HepG2 (cell line): Measurements from ENCODE around the gene GPC3. TPM values are rescaled to one million over a fixed set of nuclear protein-coding genes. Genes with fewer than 3 reads are reported as not detected.

Source experiments
- ETV5 ChIP-seq: IDR thresholded peaks from 2 replicates; pipeline ENCODE4 v1.6.1; 2018; ENCODE audit warnings: missing biosample characterization, missing genetic modification reagents, inconsistent platforms, borderline replicate concordance
- FOXO1 ChIP-seq: sonication (generic); formaldehyde crosslinking; IDR thresholded peaks from 2 replicates; pipeline ENCODE4 v1.4.0; 2020; ENCODE audit warnings: missing genetic modification reagents
- GPN1 ChIP-seq: sonication (generic); formaldehyde crosslinking; IDR thresholded peaks from 2 replicates; pipeline ENCODE4 v1.5.1; 2020; ENCODE audit warnings: missing genetic modification reagents, borderline replicate concordance
- HOXA3 ChIP-seq: sonication (generic); formaldehyde crosslinking; IDR thresholded peaks from 2 replicates; pipeline ENCODE4 v1.5.0; 2020; ENCODE audit warnings: missing genetic modification reagents
- KDM2A ChIP-seq: sonication (generic); formaldehyde crosslinking; IDR thresholded peaks from 2 replicates; pipeline ENCODE4 v1.4.0; 2020; ENCODE audit warnings: low read depth, missing genetic modification reagents, borderline replicate concordance
- MED8 ChIP-seq: sonication (generic); formaldehyde crosslinking; IDR thresholded peaks from 2 replicates; pipeline ENCODE4 v1.8.1; 2023; ENCODE audit warnings: mild to moderate bottlenecking, missing genetic modification reagents; ENCODE audit not compliant: insufficient replicate concordance
- NFIC ChIP-seq: IDR thresholded peaks from 2 replicates; pipeline ENCODE4 v1.6.1; 2012; ENCODE audit warnings: mild to moderate bottlenecking, low read length, inconsistent platforms
- NR2F6 ChIP-seq, 2 experiments: IDR thresholded peaks; 2 replicates each; pipeline ENCODE4 v1.6.1; 2016; ENCODE audit warnings: antibody characterized with exemption in 1 of 2, mild to moderate bottlenecking in 1 of 2
- SOX6 ChIP-seq, 2 experiments: fragments of 450-650 bp in 1 of 2; sonication (generic) in 1 of 2; formaldehyde crosslinking in 1 of 2; IDR thresholded peaks; 2 replicates each; pipeline versions ENCODE4 v1.4.0 to v1.6.1; 2017 to 2020; ENCODE audit warnings: antibody characterized with exemption in 1 of 2, mild to moderate bottlenecking in 1 of 2, missing genetic modification reagents in 1 of 2
- SP5 ChIP-seq: IDR thresholded peaks from 2 replicates; pipeline ENCODE4 v1.6.1; 2016; ENCODE audit warnings: low read depth, borderline replicate concordance
- ZNF766 ChIP-seq: sonication (generic); formaldehyde crosslinking; IDR thresholded peaks from 2 replicates; pipeline ENCODE4 v1.5.0; 2020; ENCODE audit warnings: missing genetic modification reagents, borderline replicate concordance
- polyA plus RNA-seq, 8 experiments: library from polyadenylated mRNA; depleted of rRNA in 3 of 8; stranded (reverse) in 7 of 8; unstranded in 1 of 8; fragments of >200 nt; fragmentation: Illumina TruSeq in 4 of 8; extraction: Trizol in 4 of 8; gene quantifications; 2 replicates each; pipeline versions ENCODE4 v1.2.1 to v1.2.3, GENCODE V29; 2011 to 2016; ENCODE audit warnings: low read depth in 4 of 8, missing spikeins in 1 of 8, mixed read lengths in 1 of 8; ENCODE audit not compliant: insufficient read depth in 1 of 8
- total RNA-seq, 5 experiments: library from RNA; depleted of rRNA; stranded (reverse); fragments of >200 nt; fragmentation: Illumina TruSeq; extraction: Trizol; gene quantifications; 2 replicates each; pipeline ENCODE4 v1.2.3, GENCODE V29; 2016; ENCODE audit warnings: low read depth in 1 of 5
- TF ChIP-seq, protein P1 (sequence below): IDR thresholded peaks from 2 replicates; pipeline ENCODE4 v1.6.1; 2016; ENCODE audit warnings: missing genetic modification reagents, missing compliant biosample characterization
- TF ChIP-seq, protein P2 (sequence below): sonication (generic); formaldehyde crosslinking; IDR thresholded peaks from 2 replicates; pipeline ENCODE4 v1.4.0; 2020; ENCODE audit warnings: missing genetic modification reagents; ENCODE audit errors: not compliant biosample characterization
- TF ChIP-seq, protein P3 (sequence below): IDR thresholded peaks from 2 replicates; pipeline ENCODE4 v1.6.1; 2012; ENCODE audit warnings: low read depth, low read length, improper control_type of control experiment

Gene GPC3
- total and polyA plus RNA-seq, 2 of the 13 experiments (the other 11 are each of a cell fraction or from before 2014, with no cell fraction given) = 1,799 to 3,263 TPM

DNA sequence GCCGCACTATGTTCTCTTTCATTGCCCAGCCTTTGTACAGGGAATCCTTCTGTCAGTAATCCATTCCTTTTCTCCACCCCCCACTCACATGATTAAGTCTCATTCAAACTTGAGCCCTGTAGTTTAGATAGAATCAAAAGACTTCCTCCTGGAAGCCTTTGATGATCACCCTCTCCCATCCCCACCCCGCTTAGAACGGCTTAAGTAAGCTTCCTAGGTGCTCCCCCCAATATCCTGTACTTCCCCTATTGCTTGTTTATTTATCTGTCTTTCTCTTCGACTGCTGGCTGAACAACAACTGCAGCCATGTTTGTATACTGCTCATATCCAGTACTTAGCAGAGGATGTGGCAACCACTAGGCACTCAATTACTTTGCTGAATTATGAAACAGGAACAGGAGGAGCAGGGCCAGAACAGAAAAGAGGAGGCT is 38.5 kb upstream of the GPC3 start (continued):
- TF ChIP-seq HOXA3 (CRISPR knock-in tag) = peak; percentile 59; the same call in 1 of the 2 replicates
- no peak for TF ChIP-seq GPN1 (CRISPR knock-in tag)
- TF ChIP-seq KDM2A = no peak
- TF ChIP-seq, protein P1, sequence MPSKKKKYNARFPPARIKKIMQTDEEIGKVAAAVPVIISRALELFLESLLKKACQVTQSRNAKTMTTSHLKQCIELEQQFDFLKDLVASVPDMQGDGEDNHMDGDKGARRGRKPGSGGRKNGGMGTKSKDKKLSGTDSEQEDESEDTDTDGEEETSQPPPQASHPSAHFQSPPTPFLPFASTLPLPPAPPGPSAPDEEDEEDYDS (CRISPR knock-in tag) = peak; percentile 54
- peak; percentile 84 for TF ChIP-seq FOXO1
- peak; percentile 94 for TF ChIP-seq ETV5 (CRISPR knock-in tag)
- TF ChIP-seq NR2F6 (IDR thresholded peaks at IDR 0.05) = peak; percentile 65; the same call in 1 of the 2 replicates
- TF ChIP-seq NR2F6 (CRISPR knock-in tag; IDR thresholded peaks at IDR 0.05) = peak; percentile 39; the same call in 1 of the 2 replicates
- TF ChIP-seq SP5 (CRISPR knock-in tag) = peak; percentile 79
- TF ChIP-seq, protein P2, sequence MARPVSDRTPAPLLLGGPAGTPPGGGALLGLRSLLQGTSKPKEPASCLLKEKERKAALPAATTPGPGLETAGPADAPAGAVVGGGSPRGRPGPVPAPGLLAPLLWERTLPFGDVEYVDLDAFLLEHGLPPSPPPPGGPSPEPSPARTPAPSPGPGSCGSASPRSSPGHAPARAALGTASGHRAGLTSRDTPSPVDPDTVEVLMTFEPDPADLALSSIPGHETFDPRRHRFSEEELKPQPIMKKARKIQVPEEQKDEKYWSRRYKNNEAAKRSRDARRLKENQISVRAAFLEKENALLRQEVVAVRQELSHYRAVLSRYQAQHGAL (CRISPR knock-in tag) = no peak
- TF ChIP-seq, protein P3, sequence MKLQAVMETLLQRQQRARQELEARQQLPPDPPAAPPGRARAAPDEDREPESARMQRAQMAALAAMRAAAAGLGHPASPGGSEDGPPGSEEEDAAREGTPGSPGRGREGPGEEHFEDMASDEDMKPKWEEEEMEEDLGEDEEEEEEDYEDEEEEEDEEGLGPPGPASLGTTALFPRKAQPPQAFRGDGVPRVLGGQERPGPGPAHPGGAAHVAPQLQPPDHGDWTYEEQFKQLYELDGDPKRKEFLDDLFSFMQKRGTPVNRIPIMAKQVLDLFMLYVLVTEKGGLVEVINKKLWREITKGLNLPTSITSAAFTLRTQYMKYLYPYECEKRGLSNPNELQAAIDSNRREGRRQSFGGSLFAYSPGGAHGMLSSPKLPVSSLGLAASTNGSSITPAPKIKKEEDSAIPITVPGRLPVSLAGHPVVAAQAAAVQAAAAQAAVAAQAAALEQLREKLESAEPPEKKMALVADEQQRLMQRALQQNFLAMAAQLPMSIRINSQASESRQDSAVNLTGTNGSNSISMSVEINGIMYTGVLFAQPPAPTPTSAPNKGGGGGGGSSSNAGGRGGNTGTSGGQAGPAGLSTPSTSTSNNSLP = peak; percentile 60; the same call in 1 of the 2 replicates
- no peak for TF ChIP-seq SOX6 (IDR thresholded peaks at IDR 0.05)
- peak; percentile 88 for TF ChIP-seq SOX6 (CRISPR knock-in tag; IDR thresholded peaks at IDR 0.05)
- TF ChIP-seq MED8 = peak; percentile 99
- no peak for TF ChIP-seq ZNF766 (CRISPR knock-in tag)
- peak; percentile 79; the same call in 1 of the 2 replicates for TF ChIP-seq NFIC
- TF ChIP-seq, all 625 proteins: peak for 117
